ENCODE results near the gene POLR1H. TPM values are rescaled to one million over a fixed set of nuclear protein-coding genes. Genes with fewer than 3 reads are reported as not detected.

Gene POLR1H
- total and polyA plus RNA-seq, 7 donors, result 15.4 to 32.9 (median 23.7) TPM

GRCh38 chr6:30111266-30111856, 50.3 kb downstream of the POLR1H start:
- Histone ChIP-seq H3K9me3 (no peaks in the 10 kb centered on the region), H3K27ac (no peak overlapping the region), H3K4me3 (no peak overlapping the region), H3K27me3 (ENCODE audit: insufficient read depth in 3 of 3, low read length in 2 of 3) (peaks cover 0 to 66% (median 15%) of the 10 kb centered on the region in 3 donors), H3K36me3 (ENCODE audit: insufficient read depth in 1 of 2, low read depth in 1 of 2) (no peaks in the 10 kb centered on the region), H3K4me1 (no peaks in the 10 kb centered on the region)
- ATAC-seq, result no peak
- no peak for TF ChIP-seq CTCF (IDR thresholded peaks at IDR 0.05)
- 34 to 49% (median 42%) methylated on average over 27 of the region's 27 CpGs for WGBS, 3 donors
- no peak for DNase-seq
- intact Hi-C loops (cut with DNase I), result no loop called here

GRCh38 chr6:30112402-30112994, 51.4 kb downstream of the POLR1H start:
- no peak overlapping the region for H3K27ac ChIP-seq
- TF ChIP-seq CTCF (IDR thresholded peaks at IDR 0.05), result no peak
- no peaks in the 10 kb centered on the region for H3K9me3 ChIP-seq
- peaks cover 0 to 69% (median 15%) of the 10 kb centered on the region in 3 donors for H3K27me3 ChIP-seq (ENCODE audit: insufficient read depth in 3 of 3, low read length in 2 of 3)
- ATAC-seq, result no peak
- no peak for DNase-seq
- WGBS, 3 donors, result 64 to 73% (median 68%) methylated on average over 10 of the region's 10 CpGs
- intact Hi-C loops (cut with DNase I), result no loop called here
- no peaks in the 10 kb centered on the region for H3K4me1 ChIP-seq
- no peaks in the 10 kb centered on the region for H3K36me3 ChIP-seq (ENCODE audit: insufficient read depth in 1 of 2, low read depth in 1 of 2)
- no peak overlapping the region for H3K4me3 ChIP-seq

GRCh38 chr6:30113003-30113759, 52.1 kb downstream of the POLR1H start, which contains the start of gene TRIM31:
TSS of gene TRIM31 (minus strand) at chr6:30113090. CDS start at chr6:30112805, 285 bp downstream.
- no peak for ATAC-seq
- Histone ChIP-seq H3K27ac (no peak within 1 kb of the TSS), H3K9me3 (no peaks in the 10 kb centered on the region), H3K4me1 (no peaks in the 10 kb centered on the region), H3K36me3 (ENCODE audit: insufficient read depth in 1 of 2, low read depth in 1 of 2) (no peaks in the 10 kb centered on the region), H3K27me3 (ENCODE audit: insufficient read depth in 3 of 3, low read length in 2 of 3) (peaks cover 0 to 71% (median 15%) of the 10 kb centered on the region in 3 donors), H3K4me3 (no peak within 1 kb of the TSS)
- DNase-seq, result no peak
- no peak for TF ChIP-seq CTCF (IDR thresholded peaks at IDR 0.05)
- intact Hi-C loops (cut with DNase I), result no loop called here
- 72 to 75% (median 74%) methylated on average over 3 of the region's 3 CpGs for WGBS, 3 donors

GRCh38 chr6:30113841-30114240, 52.8 kb downstream of the POLR1H start:
- H3K4me3 ChIP-seq, result no peak overlapping the region
- no peaks in the 10 kb centered on the region for H3K36me3 ChIP-seq (ENCODE audit: insufficient read depth in 1 of 2, low read depth in 1 of 2)
- DNase-seq (no peak), ATAC-seq (no peak)
- intact Hi-C loops (cut with DNase I), result no loop called here
- H3K4me1 ChIP-seq, result no peaks in the 10 kb centered on the region
- H3K27me3 ChIP-seq (ENCODE audit: insufficient read depth in 3 of 3, low read length in 2 of 3), result peaks cover 0 to 67% (median 13%) of the 10 kb centered on the region in 3 donors
- no peaks in the 10 kb centered on the region for H3K9me3 ChIP-seq
- no peak overlapping the region for H3K27ac ChIP-seq
- 54 to 73% (median 63%) methylated on average over 1 of the region's 1 CpG for WGBS, 3 donors
- no peak for TF ChIP-seq CTCF (IDR thresholded peaks at IDR 0.05)

Other genes with a start within 250 kb of the POLR1H start
- gene HLA-G, start 233.4 kb upstream of the POLR1H start, total RNA-seq, result under 1 TPM in 2 of 4 donors, not detected in 2; 0.15 to 0.42 TPM
- not detected for gene HLA-G, start 233.4 kb upstream of the POLR1H start, polyA plus RNA-seq
- 100 to 1,000 TPM in 3 of 4 donors, 10 to 100 TPM in 1; 86.6 to 204 (median 182) TPM for gene HLA-A, start 118.7 kb upstream of the POLR1H start, total RNA-seq
- gene HLA-A, start 118.7 kb upstream of the POLR1H start, polyA plus RNA-seq, result 100 to 1,000 TPM in 2 of 3 donors, 10 to 100 TPM in 1; 88.0 to 290 (median 125) TPM
- gene PPP1R11, start 5.9 kb downstream of the POLR1H start, total RNA-seq, result 10 to 100 TPM; 31.9 to 48.5 (median 37.8) TPM
- 10 to 100 TPM; 59.4 to 81.2 (median 79.8) TPM for gene PPP1R11, start 5.9 kb downstream of the POLR1H start, polyA plus RNA-seq
- gene RNF39, start 14.5 kb downstream of the POLR1H start, total RNA-seq, result not detected
- under 1 TPM in 1 of 3 donors, not detected in 2; 0.03 TPM for gene RNF39, start 14.5 kb downstream of the POLR1H start, polyA plus RNA-seq
- gene TRIM31, start 51.8 kb downstream of the POLR1H start, total RNA-seq, result not detected
- under 1 TPM in 2 of 3 donors, not detected in 1; 0.01 to 0.15 TPM for gene TRIM31, start 51.8 kb downstream of the POLR1H start, polyA plus RNA-seq
- not detected for gene TRIM40, start 74.9 kb downstream of the POLR1H start, total RNA-seq
- gene TRIM40, start 74.9 kb downstream of the POLR1H start, polyA plus RNA-seq, result under 1 TPM in 1 of 3 donors, not detected in 2; 0.03 TPM
- gene TRIM10, start 99.9 kb downstream of the POLR1H start, total RNA-seq, result under 1 TPM in 1 of 4 donors, not detected in 3; 0.10 TPM
- gene TRIM10, start 99.9 kb downstream of the POLR1H start, polyA plus RNA-seq, result not detected
- not detected for gene TRIM15, start 102.3 kb downstream of the POLR1H start, total RNA-seq
- gene TRIM15, start 102.3 kb downstream of the POLR1H start, polyA plus RNA-seq, result under 1 TPM in 1 of 3 donors, not detected in 2; 0.01 TPM
- 10 to 100 TPM; 13.2 to 18.1 (median 14.8) TPM for gene TRIM26, start 152.1 kb downstream of the POLR1H start, total RNA-seq
- gene TRIM26, start 152.1 kb downstream of the POLR1H start, polyA plus RNA-seq, result 10 to 100 TPM; 13.1 to 36.4 (median 17.9) TPM